Vagina (tissue), 2 donors: ENCODE results near the gene STOML1. TPM values are rescaled to one million over a fixed set of nuclear protein-coding genes. Genes with fewer than 3 reads are reported as not detected.

Experiments
- DNase-seq, 2 donors: peaks; one replicate each; pipeline ENCODE4 v3.0.0-alpha.2; 2017; ENCODE audit errors: extremely low spot score in 2 of 2
- H3K27ac ChIP-seq: fragments of 200-600 bp; sonication (generic); one replicate; pipeline ENCODE4 v1.5.1; 2019
- H3K27me3 ChIP-seq: fragments of 200-600 bp; sonication (generic); one replicate; pipeline ENCODE4 v1.5.1; 2019
- H3K36me3 ChIP-seq, 2 donors: fragments of 200-600 bp; sonication (generic); one replicate each; pipeline ENCODE4 v1.5.1; 2017 to 2019
- H3K4me1 ChIP-seq: fragments of 200-600 bp; sonication (generic); one replicate; pipeline ENCODE4 v1.5.1; 2019
- H3K4me3 ChIP-seq, 2 donors: fragments of 200-600 bp; sonication (generic); 1 replicate in 1 of 2; 2 replicates in 1 of 2; pipeline ENCODE4 v1.5.1; 2016 to 2019
- H3K9me3 ChIP-seq: fragments of 200-600 bp; sonication (generic); one replicate; pipeline ENCODE4 v1.5.1; 2019
- POLR2A ChIP-seq, 2 donors: fragments of 450-650 bp; IDR thresholded peaks; one replicate each; pipeline ENCODE4 v1.6.1; 2017; ENCODE audit warnings: antibody characterized with exemption in 2 of 2, mild to moderate bottlenecking in 2 of 2, moderate library complexity in 2 of 2
- POLR2AphosphoS5 ChIP-seq, 2 donors: sonication (generic); formaldehyde crosslinking; IDR thresholded peaks; one replicate each; pipeline ENCODE4 v1.9.0; 2017; ENCODE audit warnings: antibody characterized with exemption in 2 of 2, mild to moderate bottlenecking in 2 of 2, low read depth in 1 of 2; ENCODE audit not compliant: insufficient read depth in 1 of 2
- intact Hi-C: fragments of 100-400 bp; cut with DNase I; formaldehyde crosslinking; loops from one replicate; pipeline ENCODE4 v1.15.1; 2023
- total RNA-seq: library from RNA; depleted of rRNA; stranded (reverse); fragments of >200 nt; gene quantifications from one replicate; pipeline ENCODE4 v1.2.3, GENCODE V29; 2016
- TF ChIP-seq, protein P1 (sequence below), 3 experiments: fragments of 450-650 bp in 2 of 3; fragments of 200-600 bp in 1 of 3; sonication (generic) in 1 of 3; IDR thresholded peaks; one replicate each; pipeline ENCODE4 v1.5.1; 2017 to 2019; ENCODE audit warnings: antibody characterized with exemption in 3 of 3, mild to moderate bottlenecking in 2 of 3, moderate library complexity in 2 of 3

STOML1 gene
- total RNA-seq, 1 donor from 2014 or later = 15.0 TPM

DNA sequence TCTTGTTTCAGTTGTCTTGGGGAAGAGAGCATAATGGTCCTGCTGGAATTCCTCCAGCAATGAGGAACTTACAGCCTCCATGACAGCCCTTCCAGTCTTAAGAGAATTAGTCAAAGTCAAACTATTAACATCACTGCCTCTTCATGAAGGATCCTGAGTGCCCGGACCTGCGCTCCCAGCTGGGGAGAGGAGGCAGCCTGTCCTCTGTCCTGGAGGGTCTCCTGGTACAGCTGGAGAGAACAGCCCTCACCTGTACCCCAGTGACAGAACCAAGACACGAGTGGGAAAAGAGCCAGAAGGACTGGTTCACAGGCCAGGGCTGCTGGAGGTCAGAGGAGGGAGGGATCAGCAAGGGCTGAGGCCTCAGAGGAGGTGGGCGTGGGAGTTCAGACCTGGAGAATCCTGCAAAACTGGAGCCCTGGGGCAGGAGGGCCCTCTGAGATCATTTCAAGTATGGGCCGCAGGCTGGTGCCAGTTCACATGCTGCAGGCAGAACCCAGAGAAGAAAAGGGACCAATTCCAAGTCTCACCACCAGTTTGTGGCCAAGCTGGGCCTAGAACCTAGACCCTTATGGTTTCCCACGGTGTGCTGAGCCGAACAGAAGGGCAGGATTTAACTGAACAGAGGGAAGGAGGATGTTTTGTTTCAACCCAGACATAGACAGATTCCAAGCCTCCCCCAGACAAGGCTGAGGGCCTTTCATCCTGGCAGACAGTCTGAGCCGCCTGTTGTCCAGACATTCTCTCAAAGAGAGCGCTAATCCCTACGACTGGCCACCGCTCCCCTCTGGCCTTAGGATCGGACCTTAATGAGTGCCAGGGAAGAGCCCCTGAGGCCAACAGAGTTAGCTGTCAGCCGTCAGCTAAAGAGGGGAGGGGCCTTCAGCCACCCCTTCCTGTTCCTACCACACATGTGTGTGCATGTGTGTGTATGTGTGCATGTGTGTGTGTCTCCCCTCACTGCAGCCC is 47.6 kb downstream of the STOML1 start:
- TF ChIP-seq, protein P1, sequence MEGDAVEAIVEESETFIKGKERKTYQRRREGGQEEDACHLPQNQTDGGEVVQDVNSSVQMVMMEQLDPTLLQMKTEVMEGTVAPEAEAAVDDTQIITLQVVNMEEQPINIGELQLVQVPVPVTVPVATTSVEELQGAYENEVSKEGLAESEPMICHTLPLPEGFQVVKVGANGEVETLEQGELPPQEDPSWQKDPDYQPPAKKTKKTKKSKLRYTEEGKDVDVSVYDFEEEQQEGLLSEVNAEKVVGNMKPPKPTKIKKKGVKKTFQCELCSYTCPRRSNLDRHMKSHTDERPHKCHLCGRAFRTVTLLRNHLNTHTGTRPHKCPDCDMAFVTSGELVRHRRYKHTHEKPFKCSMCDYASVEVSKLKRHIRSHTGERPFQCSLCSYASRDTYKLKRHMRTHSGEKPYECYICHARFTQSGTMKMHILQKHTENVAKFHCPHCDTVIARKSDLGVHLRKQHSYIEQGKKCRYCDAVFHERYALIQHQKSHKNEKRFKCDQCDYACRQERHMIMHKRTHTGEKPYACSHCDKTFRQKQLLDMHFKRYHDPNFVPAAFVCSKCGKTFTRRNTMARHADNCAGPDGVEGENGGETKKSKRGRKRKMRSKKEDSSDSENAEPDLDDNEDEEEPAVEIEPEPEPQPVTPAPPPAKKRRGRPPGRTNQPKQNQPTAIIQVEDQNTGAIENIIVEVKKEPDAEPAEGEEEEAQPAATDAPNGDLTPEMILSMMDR (IDR thresholded peaks at IDR 0.05) = no peak
- no peak for TF ChIP-seq POLR2A (IDR thresholded peaks at IDR 0.05)
- TF ChIP-seq POLR2AphosphoS5 (IDR thresholded peaks at IDR 0.05; ENCODE audit: insufficient read depth in 1 of 2, low read depth in 1 of 2) = no peak
- intact Hi-C loops = no loop called here
- H3K27me3 ChIP-seq = no peaks in the 10 kb centered on the region
- H3K4me1 ChIP-seq = peaks cover 33% of the 10 kb centered on the region
- no peak overlapping the region for H3K4me3 ChIP-seq
- peaks cover 0 to 9% of the 10 kb centered on the region in 2 donors for H3K36me3 ChIP-seq
- peak overlapping the region; percentile 61 for H3K27ac ChIP-seq
- DNase-seq = no peak
- no peaks in the 10 kb centered on the region for H3K9me3 ChIP-seq

DNA sequence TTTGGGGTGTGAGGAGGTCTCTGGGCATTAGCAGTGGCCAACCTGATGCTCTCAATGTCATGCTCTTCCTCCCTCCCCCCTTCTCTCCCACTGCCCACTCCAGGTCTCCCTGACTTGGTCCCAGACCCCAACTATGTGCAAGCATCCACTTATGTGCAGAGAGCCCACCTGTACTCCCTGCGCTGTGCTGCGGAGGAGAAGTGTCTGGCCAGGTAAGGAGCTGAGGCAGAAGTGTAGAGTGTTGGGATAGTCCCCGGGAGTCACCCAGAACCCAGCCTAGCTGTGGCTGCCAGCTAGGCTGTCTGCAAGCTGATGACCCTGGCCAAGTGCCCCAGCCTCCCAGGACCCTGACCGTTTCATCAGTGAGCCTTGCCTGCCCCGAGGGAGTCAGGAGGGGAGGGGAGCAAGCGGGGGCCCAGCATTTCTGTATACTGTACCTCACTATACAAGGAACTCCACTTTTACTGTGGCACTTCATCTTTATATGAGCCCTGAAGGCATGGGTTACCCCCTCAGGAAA is 49.3 kb downstream of the STOML1 start:
- TF ChIP-seq POLR2AphosphoS5 (IDR thresholded peaks at IDR 0.05; ENCODE audit: insufficient read depth in 1 of 2, low read depth in 1 of 2) = no peak
- TF ChIP-seq POLR2A (IDR thresholded peaks at IDR 0.05) = no peak
- TF ChIP-seq, protein P1 (IDR thresholded peaks at IDR 0.05) = no peak
- H3K9me3 ChIP-seq = no peaks in the 10 kb centered on the region
- intact Hi-C loops = no loop called here
- H3K27me3 ChIP-seq = no peaks in the 10 kb centered on the region
- peaks cover 0 to 8% of the 10 kb centered on the region in 2 donors for H3K36me3 ChIP-seq
- DNase-seq = no peak
- peaks cover 33% of the 10 kb centered on the region for H3K4me1 ChIP-seq
- H3K4me3 ChIP-seq = no peak overlapping the region
- H3K27ac ChIP-seq = peak overlapping the region; percentile 72

DNA sequence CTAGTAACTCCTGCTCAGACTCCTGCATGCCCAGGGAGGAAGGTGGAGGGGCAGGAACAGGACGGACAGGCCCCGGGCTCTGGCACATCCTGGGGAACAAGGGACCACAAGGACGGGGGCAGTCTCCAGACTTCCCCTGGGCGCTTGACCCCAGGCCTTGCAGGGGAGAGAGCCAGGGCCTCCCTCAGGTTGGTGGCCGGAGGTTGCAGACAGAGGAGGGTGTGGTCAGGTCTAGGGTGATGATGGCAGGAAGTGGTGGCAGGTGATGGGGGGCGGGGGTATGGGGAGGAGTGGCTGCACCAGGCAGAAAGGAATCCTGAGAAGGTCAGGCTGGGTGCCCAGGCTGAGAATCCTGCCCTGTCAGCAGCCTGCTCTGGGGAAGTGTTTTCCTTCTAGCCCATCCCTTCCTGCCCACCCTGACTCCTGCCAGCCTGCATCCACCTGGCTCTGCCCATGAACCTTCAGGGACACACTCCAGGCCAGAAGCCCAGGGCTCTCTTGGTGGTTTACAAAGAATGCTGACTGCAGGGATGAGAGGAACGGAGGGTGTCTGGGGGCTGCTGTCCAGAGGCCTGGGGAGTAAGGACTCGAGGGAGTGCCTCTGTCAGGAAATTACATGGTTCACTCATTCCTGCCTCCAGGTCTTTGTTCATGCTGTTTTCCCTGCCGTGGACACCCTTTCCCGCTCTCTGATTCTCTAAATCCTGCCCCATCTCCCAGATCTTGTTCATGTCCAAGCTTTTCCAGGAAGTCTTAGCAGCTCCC is 50.0 kb downstream of the STOML1 start:
- no peaks in the 10 kb centered on the region for H3K36me3 ChIP-seq
- no peaks in the 10 kb centered on the region for H3K27me3 ChIP-seq
- peaks cover 35% of the 10 kb centered on the region for H3K4me1 ChIP-seq
- peak overlapping the region; percentile 72 for H3K27ac ChIP-seq
- DNase-seq = no peak
- H3K9me3 ChIP-seq = no peaks in the 10 kb centered on the region
- intact Hi-C loops = no loop called here
- H3K4me3 ChIP-seq = no peak overlapping the region
- TF ChIP-seq POLR2AphosphoS5 (IDR thresholded peaks at IDR 0.05; ENCODE audit: insufficient read depth in 1 of 2, low read depth in 1 of 2) = no peak
- TF ChIP-seq, protein P1 (IDR thresholded peaks at IDR 0.05) = no peak
- no peak for TF ChIP-seq POLR2A (IDR thresholded peaks at IDR 0.05)

DNA sequence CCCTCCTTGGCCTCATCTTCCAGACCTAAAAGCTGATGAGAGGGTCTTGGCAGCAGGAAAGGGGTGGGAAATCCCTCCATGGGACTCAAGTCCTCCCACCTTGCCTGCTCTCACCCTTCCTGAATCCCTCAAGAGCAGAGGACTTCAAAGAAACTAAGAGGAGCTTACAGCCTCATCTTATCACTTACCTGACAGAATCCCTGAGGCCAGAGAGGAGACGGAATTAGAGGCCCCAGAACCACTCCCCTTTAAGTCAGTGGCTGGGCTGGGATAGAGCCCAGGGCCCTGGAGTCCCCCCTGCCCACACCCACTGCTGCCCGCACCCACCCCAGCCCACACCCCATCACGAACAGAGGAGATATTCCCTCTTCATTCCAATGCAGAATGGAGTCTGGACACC is 50.6 kb downstream of the STOML1 start:
- no peak for DNase-seq
- Histone ChIP-seq H3K4me1 (peaks cover 41% of the 10 kb centered on the region), H3K27me3 (no peaks in the 10 kb centered on the region), H3K9me3 (no peaks in the 10 kb centered on the region), H3K4me3 (no peak overlapping the region), H3K36me3 (no peaks in the 10 kb centered on the region), H3K27ac (peak overlapping the region; percentile 72)
- intact Hi-C loops = no loop called here
- TF ChIP-seq, protein P1 (IDR thresholded peaks at IDR 0.05) = no peak
- no peak for TF ChIP-seq POLR2AphosphoS5 (IDR thresholded peaks at IDR 0.05; ENCODE audit: insufficient read depth in 1 of 2, low read depth in 1 of 2)
- TF ChIP-seq POLR2A (IDR thresholded peaks at IDR 0.05) = no peak
